ENCODE measurements around the gene KIAA0232. TPM values are rescaled to one million over a fixed set of nuclear protein-coding genes. Genes with fewer than 3 reads are reported as not detected.

The KIAA0232 gene
- total and polyA plus RNA-seq, 9 of the 15 experiments (the other 6 are each of a cell fraction or from before 2014, with no cell fraction given), result 3.5 to 17.4 (median 13.0) TPM

DNA sequence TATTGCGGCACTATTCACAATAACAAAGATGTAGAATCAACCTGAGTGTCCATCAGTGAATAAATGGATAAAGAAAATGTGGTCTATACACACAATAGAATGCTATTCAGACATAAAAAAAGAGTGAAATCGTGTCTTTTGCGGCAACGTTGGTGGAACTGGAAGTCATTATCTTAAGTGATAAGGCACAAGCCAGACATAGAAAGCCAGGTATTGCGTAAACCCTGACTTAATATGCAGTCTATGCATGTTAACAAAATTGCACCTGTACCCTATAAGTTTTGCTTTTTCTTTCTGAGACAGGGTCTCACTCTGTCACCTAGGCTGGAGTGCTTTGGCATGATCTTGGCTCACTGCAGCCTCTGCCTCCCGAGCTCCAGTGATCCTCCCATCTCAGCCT is 28.6 kb downstream of the KIAA0232 start (continued):
- no peak for TF ChIP-seq NKRF (IDR thresholded peaks at IDR 0.05; ENCODE audit: borderline replicate concordance)
- no peak for TF ChIP-seq TSC22D4 (tag; IDR thresholded peaks at IDR 0.05)
- TF ChIP-seq ZNF121 (CRISPR knock-in tag; conservative IDR thresholded peaks at IDR 0.05), result no peak
- no peak for TF ChIP-seq ATF1 (CRISPR knock-in tag; IDR thresholded peaks at IDR 0.05)
- TF ChIP-seq ATF1 (tag; IDR thresholded peaks at IDR 0.05), result 0 out of 2 replicates have a peak, but pooled peaks have one; percentile 34
- TF ChIP-seq FOXK1 (CRISPR knock-in tag; IDR thresholded peaks at IDR 0.05; ENCODE audit: borderline replicate concordance), result no peak
- TF ChIP-seq MTA3 (IDR thresholded peaks at IDR 0.05; ENCODE audit: borderline replicate concordance), result no peak
- peak; percentile 99 for TF ChIP-seq CEBPB (tag; IDR thresholded peaks at IDR 0.05)
- TF ChIP-seq CBFB (CRISPR knock-in tag; IDR thresholded peaks at IDR 0.05), result no peak
- TF ChIP-seq, protein P1, sequence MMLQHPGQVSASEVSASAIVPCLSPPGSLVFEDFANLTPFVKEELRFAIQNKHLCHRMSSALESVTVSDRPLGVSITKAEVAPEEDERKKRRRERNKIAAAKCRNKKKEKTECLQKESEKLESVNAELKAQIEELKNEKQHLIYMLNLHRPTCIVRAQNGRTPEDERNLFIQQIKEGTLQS (IDR thresholded peaks at IDR 0.05), result peak; percentile 65
- TF ChIP-seq, protein P1 (CRISPR knock-in tag; conservative IDR thresholded peaks at IDR 0.05), result no peak
- TF ChIP-seq, protein P2, sequence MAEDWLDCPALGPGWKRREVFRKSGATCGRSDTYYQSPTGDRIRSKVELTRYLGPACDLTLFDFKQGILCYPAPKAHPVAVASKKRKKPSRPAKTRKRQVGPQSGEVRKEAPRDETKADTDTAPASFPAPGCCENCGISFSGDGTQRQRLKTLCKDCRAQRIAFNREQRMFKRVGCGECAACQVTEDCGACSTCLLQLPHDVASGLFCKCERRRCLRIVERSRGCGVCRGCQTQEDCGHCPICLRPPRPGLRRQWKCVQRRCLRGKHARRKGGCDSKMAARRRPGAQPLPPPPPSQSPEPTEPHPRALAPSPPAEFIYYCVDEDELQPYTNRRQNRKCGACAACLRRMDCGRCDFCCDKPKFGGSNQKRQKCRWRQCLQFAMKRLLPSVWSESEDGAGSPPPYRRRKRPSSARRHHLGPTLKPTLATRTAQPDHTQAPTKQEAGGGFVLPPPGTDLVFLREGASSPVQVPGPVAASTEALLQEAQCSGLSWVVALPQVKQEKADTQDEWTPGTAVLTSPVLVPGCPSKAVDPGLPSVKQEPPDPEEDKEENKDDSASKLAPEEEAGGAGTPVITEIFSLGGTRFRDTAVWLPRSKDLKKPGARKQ (CRISPR knock-in tag; IDR thresholded peaks at IDR 0.05), result 0 out of 2 replicates have a peak, but pooled peaks have one; percentile 43
- TF ChIP-seq RCOR1 (IDR thresholded peaks at IDR 0.05; ENCODE audit: borderline replicate concordance in 1 of 2, low read depth in 2 of 2, low read length in 2 of 2), result 0 out of 4 replicates have a peak, but pooled peaks of 1 of the 2 experiments have one; percentile 23
- TF ChIP-seq SMARCA4 (IDR thresholded peaks at IDR 0.05), result peak; percentile 48; the same call in 1 of the 2 replicates
- peak; percentile 44 for TF ChIP-seq CBFA2T3 (IDR thresholded peaks at IDR 0.05)
- no peak for TF ChIP-seq FIP1L1 (IDR thresholded peaks at IDR 0.05; ENCODE audit: low read depth, low read length, poor library complexity, severe bottlenecking)
- 0 out of 2 replicates have a peak, but pooled peaks have one; percentile 16 for TF ChIP-seq HDAC2 (IDR thresholded peaks at IDR 0.05)
- no peak for TF ChIP-seq E4F1 (CRISPR knock-in tag; IDR thresholded peaks at IDR 0.05; ENCODE audit: borderline replicate concordance)
- peak; percentile 39; the same call in 1 of the 2 replicates for TF ChIP-seq IRF9 (tag; IDR thresholded peaks at IDR 0.05)
- TF ChIP-seq ZNF140 (CRISPR knock-in tag; IDR thresholded peaks at IDR 0.05), result no peak

Data from K562 (cell line).